HK-2 (cell line): Measurements from ENCODE around the gene LGALS1.
A peak's percentile ranks its signal among the peaks of the same experiment; 100 is the strongest.

ENCODE experiments used
- DNase-seq: peaks from one replicate; pipeline ENCODE4 v3.0.0-alpha.2; 2018; ENCODE audit not compliant: unreplicated experiment

LGALS1 gene

GRCh38 chr22:37661160-37661924, 14.1 kb upstream of the LGALS1 start:
- no peak for DNase-seq

- no peak for DNase-seq
Observed at GRCh38 chr22:37662039-37662438, 13.4 kb upstream of the LGALS1 start.

- DNase-seq = no peak
Observed at GRCh38 chr22:37663521-37664140, 11.8 kb upstream of the LGALS1 start.

- no peak for DNase-seq
Observed at GRCh38 chr22:37664249-37665101, 11.0 kb upstream of the LGALS1 start.

GRCh38 chr22:37665487-37665886, 9.9 kb upstream of the LGALS1 start:
- no peak for DNase-seq

- DNase-seq = no peak
Observed at GRCh38 chr22:37669586-37669985, 5.8 kb upstream of the LGALS1 start.

- DNase-seq = no peak
Observed at GRCh38 chr22:37672206-37672919, 3.1 kb upstream of the LGALS1 start.

GRCh38 chr22:37672920-37673455, 2.4 kb upstream of the LGALS1 start:
- no peak for DNase-seq

- no peak for DNase-seq
Observed at GRCh38 chr22:37674248-37674647, 1.2 kb upstream of the LGALS1 start.

- DNase-seq = no peak
Observed at GRCh38 chr22:37675930-37676735, 697 bp downstream of the LGALS1 start.

GRCh38 chr22:37676736-37677492, 1.5 kb downstream of the LGALS1 start:
- DNase-seq = peak; percentile 95

- DNase-seq = no peak
Observed at GRCh38 chr22:37677493-37677974, 2.1 kb downstream of the LGALS1 start.

GRCh38 chr22:37678372-37678771, 2.9 kb downstream of the LGALS1 start:
- DNase-seq = no peak

- DNase-seq = no peak
Observed at GRCh38 chr22:37679670-37680069, 4.2 kb downstream of the LGALS1 start.

GRCh38 chr22:37680191-37680851, 4.9 kb downstream of the LGALS1 start:
- no peak for DNase-seq

GRCh38 chr22:37681001-37681424, 5.6 kb downstream of the LGALS1 start:
- DNase-seq = no peak

- DNase-seq = peak; percentile 63
Observed at GRCh38 chr22:37681556-37682049, 6.2 kb downstream of the LGALS1 start.

GRCh38 chr22:37684803-37685615, 9.6 kb downstream of the LGALS1 start:
- no peak for DNase-seq
